Posterior cingulate gyrus (tissue), 11 donors: Measurements from ENCODE around the gene S1PR1.

Experiments
- DNase-seq, 10 donors: peaks; one replicate each; pipeline versions ENCODE4 v3.0.0 to v3.0.0-alpha.2; 2020 to 2021; ENCODE audit warnings: mixed read lengths in 3 of 10
- intact Hi-C: fragments of 100-400 bp; cut with DNase I; formaldehyde crosslinking; loops from one replicate; pipeline ENCODE4 v1.15.1; 2023

Gene S1PR1

DNA sequence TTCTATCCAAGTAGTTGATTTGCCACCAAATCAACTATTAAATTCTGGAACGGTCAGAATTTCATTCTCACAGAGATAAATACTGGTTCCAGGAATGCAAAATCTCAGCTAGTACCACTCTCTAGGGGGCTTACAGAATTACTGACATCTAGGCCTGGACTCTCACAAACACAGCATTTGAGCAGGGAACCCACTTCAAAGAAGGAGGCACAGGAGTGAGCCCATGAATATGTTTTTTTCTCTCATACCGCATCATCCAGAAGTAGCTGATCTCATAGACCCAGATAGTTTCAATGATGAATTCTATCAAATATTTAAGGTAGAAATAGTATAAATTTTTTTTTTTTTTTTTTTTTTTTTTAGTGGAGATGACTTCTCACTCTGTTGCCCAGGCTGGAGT lies 32.1 kb downstream of the S1PR1 start:
- DNase-seq = no peak
- intact Hi-C loops = no loop called here

GRCh38 chr1:101275672-101276071 lies 38.9 kb downstream of the S1PR1 start:
- intact Hi-C loops = no loop called here

DNA sequence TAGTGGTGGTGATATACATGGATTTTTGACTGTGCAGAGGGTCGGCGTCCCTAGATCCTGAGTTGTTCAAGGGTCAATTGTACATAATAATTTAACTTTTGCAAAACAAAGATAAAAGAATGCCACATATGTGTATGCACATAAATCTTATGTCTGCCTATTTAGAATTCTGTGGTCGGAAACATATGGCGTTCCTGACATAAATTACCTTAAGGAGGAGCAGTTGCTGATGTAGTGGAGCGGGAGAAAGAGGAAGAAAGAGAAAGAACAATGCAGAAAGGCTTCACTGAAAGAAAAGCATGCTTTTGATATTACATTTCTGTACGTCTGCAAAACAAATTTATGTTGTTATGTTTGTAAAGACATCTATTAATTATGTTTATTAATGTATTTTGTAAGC lies 40.0 kb downstream of the S1PR1 start:
- DNase-seq = no peak
- intact Hi-C loops = no loop called here

More at GRCh38 chr1:101275672-101276071, 38.9 kb downstream of the S1PR1 start:
- DNase-seq = no peak

- intact Hi-C loops = no loop called here
- no peak for DNase-seq
Observed at GRCh38 chr1:101278238-101278637, 41.4 kb downstream of the S1PR1 start.

- DNase-seq = no peak
- intact Hi-C loops = no loop called here
Observed at GRCh38 chr1:101278845-101279244, 42.0 kb downstream of the S1PR1 start.

GRCh38 chr1:101280049-101280592 lies 43.3 kb downstream of the S1PR1 start:
- no peak for DNase-seq
- intact Hi-C loops = no loop called here

DNA sequence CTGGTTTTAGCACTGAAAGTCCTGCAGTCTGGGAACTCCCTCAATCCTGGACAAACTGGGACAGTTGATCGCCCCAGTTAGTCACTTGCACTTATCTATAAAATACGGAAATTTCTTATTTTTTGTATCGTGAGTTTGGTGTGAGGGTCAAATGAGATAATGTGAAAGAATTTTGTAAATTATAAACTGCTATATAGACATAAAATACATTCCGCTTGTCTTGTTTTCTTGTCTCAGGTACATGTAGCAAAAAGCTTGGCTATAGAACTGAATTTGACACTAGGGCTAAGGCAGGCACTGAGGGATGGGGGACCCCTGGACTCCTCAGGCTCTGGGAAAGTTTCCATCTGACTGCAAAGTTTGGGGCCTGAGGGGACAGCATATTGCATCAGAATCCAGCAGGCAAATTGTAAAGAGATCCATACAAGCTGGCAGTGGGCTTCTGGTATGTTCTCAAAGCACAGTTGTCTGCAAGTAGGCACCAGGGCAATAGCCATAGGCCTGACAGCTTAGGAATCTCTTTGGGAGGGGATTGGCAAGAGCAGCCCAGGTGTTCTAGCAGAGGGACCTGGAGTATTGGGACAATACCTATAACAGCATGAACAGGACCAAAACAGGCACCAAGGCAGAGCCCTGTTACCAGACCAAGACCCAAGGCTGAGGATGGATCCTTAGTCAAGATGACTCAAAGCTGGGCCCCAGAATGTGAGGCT lies 44.3 kb downstream of the S1PR1 start:
- intact Hi-C loops = no loop called here
- no peak for DNase-seq

GRCh38 chr1:101281751-101282150 lies 44.9 kb downstream of the S1PR1 start:
- intact Hi-C loops = no loop called here
- DNase-seq = no peak

DNA sequence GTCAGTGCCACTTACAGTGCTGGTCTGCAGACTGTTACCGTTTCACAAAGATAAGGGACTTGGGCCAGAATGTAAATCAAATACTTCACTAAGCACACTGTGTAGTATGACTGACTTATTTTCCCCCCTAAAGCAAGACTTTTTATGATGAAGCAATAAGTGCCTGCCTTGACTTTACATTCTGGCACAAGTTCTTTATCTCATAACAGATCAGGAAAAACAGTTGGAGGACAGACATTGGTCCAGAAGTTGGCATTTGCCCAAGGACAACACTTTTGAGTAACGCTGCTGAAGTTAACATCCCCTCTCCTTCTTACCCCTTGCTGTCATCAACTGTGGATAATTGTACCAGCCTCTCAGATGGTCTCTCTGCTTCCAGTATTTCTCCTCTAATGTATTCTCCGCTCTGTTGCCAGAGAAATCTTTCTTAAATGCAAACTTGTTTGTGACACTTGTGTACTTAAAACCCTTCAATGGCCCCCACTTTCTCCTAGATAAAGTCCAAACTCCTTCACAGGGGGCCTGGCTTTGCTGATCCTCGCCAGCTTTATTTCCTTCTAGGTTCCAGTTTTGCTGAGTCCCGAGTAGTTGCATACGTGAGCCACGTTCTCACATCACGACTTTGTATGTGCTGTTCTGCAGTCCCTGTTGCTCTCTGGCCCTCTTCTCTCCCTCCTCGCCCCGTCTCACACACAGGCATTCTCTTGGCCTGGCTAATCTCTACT lies 45.7 kb downstream of the S1PR1 start:
- DNase-seq = no peak
- intact Hi-C loops = no loop called here

GRCh38 chr1:101283443-101283842 lies 46.6 kb downstream of the S1PR1 start:
- no peak for DNase-seq
- intact Hi-C loops = no loop called here

- DNase-seq = no peak
- intact Hi-C loops = no loop called here
Observed at GRCh38 chr1:101284021-101284420, 47.2 kb downstream of the S1PR1 start.

DNA sequence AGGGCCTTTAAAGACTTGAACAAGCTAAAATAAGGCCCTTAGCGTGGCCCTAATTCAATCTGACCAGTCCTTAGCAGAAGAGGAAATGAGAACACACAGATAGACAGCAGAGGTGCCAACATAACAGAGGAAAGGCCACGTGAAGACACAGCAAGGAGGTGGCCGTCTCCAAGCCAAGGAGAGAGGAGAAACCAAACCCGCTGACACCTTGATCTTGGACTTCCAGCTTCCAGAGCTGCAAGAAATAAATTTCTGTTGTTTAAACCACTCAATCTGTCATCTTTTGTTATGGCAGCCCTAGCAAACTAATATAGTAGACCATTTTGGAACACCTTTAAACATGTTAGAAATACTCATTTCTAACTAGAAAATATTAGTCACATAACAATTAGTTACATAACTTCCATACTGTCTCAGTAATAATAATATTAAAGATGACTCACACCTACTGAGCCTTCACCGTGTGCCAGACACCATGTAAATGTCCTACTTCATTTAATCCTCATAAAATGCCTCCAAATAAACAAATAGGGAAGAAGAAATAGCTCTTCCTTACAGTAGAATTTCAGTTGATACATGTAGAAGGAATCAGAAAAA lies 47.9 kb downstream of the S1PR1 start:
- DNase-seq = no peak
- intact Hi-C loops = loop anchor here (5.0 kb wide), 1 partner anchor 147 kb away; no protein-coding TSS in a partner anchor

GRCh38 chr1:101285922-101286570 lies 49.2 kb downstream of the S1PR1 start:
- intact Hi-C loops = loop anchor here (5.0 kb wide), 1 partner anchor 149 kb away; no protein-coding TSS in a partner anchor
- no peak for DNase-seq

DNA sequence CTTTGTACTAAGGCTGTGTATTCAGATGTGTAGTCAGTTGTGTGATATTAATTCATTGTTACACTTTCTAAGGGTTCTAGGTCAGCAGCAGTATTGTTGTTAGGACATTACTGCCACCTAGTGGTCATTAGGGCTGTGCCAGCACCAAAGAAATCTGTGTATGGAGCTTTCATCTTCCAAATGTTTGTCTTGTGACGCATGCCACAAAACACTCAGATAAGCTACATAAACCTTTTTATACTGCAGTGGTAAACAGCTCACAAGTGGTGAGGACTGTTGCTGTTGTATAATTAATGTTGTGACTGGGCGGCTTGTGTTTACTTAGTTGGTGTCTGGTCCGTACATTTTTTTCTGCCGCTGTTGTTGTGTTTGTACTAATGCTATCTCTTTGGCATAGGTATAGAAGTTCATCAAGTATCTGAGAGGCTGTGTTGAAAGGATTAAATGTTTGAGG lies 51.7 kb downstream of the S1PR1 start:
- intact Hi-C loops = loop anchor here (2.0 to 5.0 kb wide), 2 partner anchors 151 to 368 kb away; no protein-coding TSS in a partner anchor
- DNase-seq = peak in 6 of 10 donors; percentile 16 to 66 (median 49)

GRCh38 chr1:101290119-101290921 lies 53.5 kb downstream of the S1PR1 start:
- intact Hi-C loops = no loop called here
- DNase-seq = no peak
